IPS-NIHi11 (cell line): ENCODE data around the gene FOXJ3.

Experiments
- DNase-seq: peaks from one replicate; pipeline ENCODE4 v3.0.0; 2012; ENCODE audit warnings: mixed read lengths, low spot score

FOXJ3 gene

GRCh38 chr1:42311138-42311537 is 23.9 kb downstream of the FOXJ3 start:
- DNase-seq: no peak

GRCh38 chr1:42306977-42307376 is 28.1 kb downstream of the FOXJ3 start:
- DNase-seq: no peak

- no peak for DNase-seq
Observed at GRCh38 chr1:42305639-42306038, 29.4 kb downstream of the FOXJ3 start.

- no peak for DNase-seq
Observed at GRCh38 chr1:42302034-42302433, 33.0 kb downstream of the FOXJ3 start.

- DNase-seq: no peak
Observed at GRCh38 chr1:42298520-42298919, 36.5 kb downstream of the FOXJ3 start.

- DNase-seq: no peak
Observed at GRCh38 chr1:42295816-42296215, 39.2 kb downstream of the FOXJ3 start.

- no peak for DNase-seq
Observed at GRCh38 chr1:42290130-42290529, 44.9 kb downstream of the FOXJ3 start.

- DNase-seq: no peak
Observed at GRCh38 chr1:42288311-42288985, 46.6 kb downstream of the FOXJ3 start.

- DNase-seq: no peak
Observed at GRCh38 chr1:42282867-42283583, 52.0 kb downstream of the FOXJ3 start.

GRCh38 chr1:42282024-42282579 is 52.9 kb downstream of the FOXJ3 start:
- DNase-seq: no peak

- DNase-seq: no peak
Observed at GRCh38 chr1:42280821-42281220, 54.2 kb downstream of the FOXJ3 start.

GRCh38 chr1:42279055-42279454 is 56.0 kb downstream of the FOXJ3 start:
- no peak for DNase-seq

GRCh38 chr1:42272920-42273319 is 62.1 kb downstream of the FOXJ3 start:
- no peak for DNase-seq

- no peak for DNase-seq
Observed at GRCh38 chr1:42267904-42268303, 67.1 kb downstream of the FOXJ3 start.

- DNase-seq: peak; percentile 54
Observed at GRCh38 chr1:42266253-42267135, 68.5 kb downstream of the FOXJ3 start.

- no peak for DNase-seq
Observed at GRCh38 chr1:42264511-42265190, 70.4 kb downstream of the FOXJ3 start.

- DNase-seq: no peak
Observed at GRCh38 chr1:42263019-42263418, 72.0 kb downstream of the FOXJ3 start.

GRCh38 chr1:42260376-42261070 is 74.5 kb downstream of the FOXJ3 start:
- no peak for DNase-seq

GRCh38 chr1:42259739-42260064 is 75.3 kb downstream of the FOXJ3 start:
- DNase-seq: no peak

GRCh38 chr1:42259059-42259738 is 75.8 kb downstream of the FOXJ3 start:
- DNase-seq: no peak

GRCh38 chr1:42258218-42258617 is 76.8 kb downstream of the FOXJ3 start:
- DNase-seq: no peak
